CD4-positive, alpha-beta memory T cell (primary cell): ENCODE measurements around the gene SHB. TPM values are rescaled to one million over a fixed set of nuclear protein-coding genes. Genes with fewer than 3 reads are reported as not detected.

ENCODE experiments used
- CTCF ChIA-PET: fragments of 350-600 bp; sonication (Branson Sonifier 250); formaldehyde crosslinking; loops from one replicate; lab custom pipeline; 2021; ENCODE audit warnings: inconsistent platforms; ENCODE audit not compliant: partially characterized antibody; lab: Charles Lee
- POLR2A ChIA-PET: fragments of 350-600 bp; sonication (Branson Sonifier 250); formaldehyde crosslinking; loops from one replicate; lab custom pipeline; 2021; ENCODE audit not compliant: partially characterized antibody; lab: Charles Lee
- DNase-seq, 5 donors: peaks; one replicate each; pipeline versions ENCODE4 v3.0.0 to v3.0.0-alpha.2; 2020 to 2022; ENCODE audit warnings: mixed read lengths in 1 of 5
- H3K27ac ChIP-seq: one replicate; pipeline ENCODE4 v1.7.0; 2013; ENCODE audit warnings: low read depth, low read length
- H3K27me3 ChIP-seq: 2 replicates; pipeline ENCODE4 v1.7.0; 2013; ENCODE audit warnings: mild to moderate bottlenecking, low read length, moderate library complexity; ENCODE audit not compliant: insufficient read depth
- H3K36me3 ChIP-seq: 2 replicates; pipeline ENCODE4 v1.7.0; 2013; ENCODE audit warnings: mild to moderate bottlenecking, low read length, moderate library complexity; ENCODE audit not compliant: insufficient read depth
- H3K4me1 ChIP-seq: 2 replicates; pipeline ENCODE4 v1.7.0; 2013; ENCODE audit warnings: mild to moderate bottlenecking, low read length, moderate library complexity; ENCODE audit not compliant: insufficient read depth
- H3K4me3 ChIP-seq, 2 donors: one replicate each; pipeline ENCODE4 v1.7.0; 2013; ENCODE audit warnings: low read length in 2 of 2, mild to moderate bottlenecking in 1 of 2
- H3K9me3 ChIP-seq, 2 donors: one replicate each; pipeline ENCODE4 v1.7.0; 2013; ENCODE audit warnings: low read length in 2 of 2, control low read depth in 1 of 2; ENCODE audit not compliant: control insufficient read depth in 1 of 2
- H3K27ac Mint-ChIP-seq, 7 donors: one replicate each; pipeline ENCODE4 v1.8.0; 2020 to 2021; ENCODE audit warnings: mixed read lengths in 7 of 7, mild to moderate bottlenecking in 6 of 7, inconsistent platforms in 3 of 7, moderate library complexity in 3 of 7
- H3K27me3 Mint-ChIP-seq, 2 donors: one replicate each; pipeline ENCODE4 v1.8.0; 2020 to 2021; ENCODE audit warnings: mixed read lengths in 2 of 2
- H3K36me3 Mint-ChIP-seq, 2 donors: one replicate each; pipeline ENCODE4 v1.8.0; 2020 to 2021; ENCODE audit warnings: mixed read lengths in 2 of 2, inconsistent platforms in 1 of 2, mild to moderate bottlenecking in 1 of 2
- H3K4me1 Mint-ChIP-seq, 4 donors: one replicate each; pipeline ENCODE4 v1.8.0; 2020 to 2021; ENCODE audit warnings: mixed read lengths in 4 of 4, mild to moderate bottlenecking in 1 of 4
- H3K4me3 Mint-ChIP-seq, 8 donors: one replicate each; pipeline ENCODE4 v1.8.0; 2020 to 2021; ENCODE audit warnings: mixed read lengths in 8 of 8, mild to moderate bottlenecking in 7 of 8, moderate library complexity in 6 of 8, inconsistent platforms in 3 of 8
- H3K9me3 Mint-ChIP-seq, 8 donors: one replicate each; pipeline ENCODE4 v1.8.0; 2020 to 2021; ENCODE audit warnings: mixed read lengths in 8 of 8, mild to moderate bottlenecking in 5 of 8, inconsistent platforms in 3 of 8, moderate library complexity in 1 of 8
- intact Hi-C: fragments of 100-400 bp; cut with micrococcal nuclease; formaldehyde crosslinking; loops from one replicate; pipeline ENCODE4 v1.15.1; 2023
- polyA plus RNA-seq, 2 donors: library from polyadenylated mRNA; unstranded; fragments of 300-500 nt; fragmentation: Illumina TruSeq; gene quantifications; one replicate each; pipeline ENCODE4 v1.2.3, GENCODE V29; 2021
- total RNA-seq, 2 experiments: library from RNA; stranded (reverse); gene quantifications; one replicate each; pipeline ENCODE4 v1.2.3, GENCODE V29; 2021

Gene SHB
- total and polyA plus RNA-seq, 4 experiments from 2014 or later, result 0.10 to 1.3 (median 0.49) TPM

DNA sequence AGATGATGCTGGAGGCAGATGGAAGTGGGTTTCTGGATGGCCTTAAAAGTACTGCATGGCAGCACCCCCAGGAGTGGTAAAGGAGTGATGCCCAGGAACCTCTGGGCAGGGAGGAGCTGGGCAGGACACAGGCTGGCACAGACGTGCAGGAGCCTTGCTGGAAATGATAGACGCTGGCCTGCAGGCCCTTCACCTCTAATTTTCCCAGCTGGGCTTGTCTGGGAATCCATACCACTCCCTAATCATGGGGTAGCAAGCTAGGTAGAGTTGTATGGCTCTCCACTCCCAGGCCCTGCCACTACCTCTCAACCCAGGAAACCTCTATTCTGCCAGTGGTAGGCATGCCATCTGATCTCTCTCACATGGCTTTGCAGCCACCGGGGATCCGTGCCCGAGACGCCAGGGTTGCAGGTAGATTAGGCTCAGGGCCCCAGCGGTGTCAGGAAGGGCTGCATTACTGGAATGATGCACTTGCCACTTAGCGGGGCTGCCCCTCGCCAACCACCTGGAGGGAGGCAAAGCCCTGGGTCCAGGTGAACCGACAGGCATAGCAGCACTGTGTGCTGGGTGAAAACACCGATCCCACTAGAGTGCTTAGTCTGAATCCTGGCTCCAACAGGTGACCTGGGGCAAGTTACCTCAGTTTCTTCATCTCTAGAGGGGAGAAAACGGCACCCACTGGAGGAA is 85.5 kb downstream of the SHB start:
- Mint-ChIP-seq H3K36me3 (no peaks in the 10 kb centered on the region), H3K4me3 (no peak overlapping the region), H3K27me3 (peaks cover 1 to 5% of the 10 kb centered on the region in 2 donors), H3K4me1 (peaks cover 0 to 2% (median 0%) of the 10 kb centered on the region in 4 donors), H3K27ac (no peak overlapping the region), H3K9me3 (no peaks in the 10 kb centered on the region)
- H3K4me1 ChIP-seq, result no peaks in the 10 kb centered on the region
- H3K36me3 ChIP-seq, result no peaks in the 10 kb centered on the region
- POLR2A ChIA-PET, result no interaction called here
- CTCF ChIA-PET, result no interaction called here
- H3K4me3 ChIP-seq, result no peak overlapping the region
- H3K27ac ChIP-seq, result no peak overlapping the region
- intact Hi-C loops, result no loop called here
- no peaks in the 10 kb centered on the region for H3K9me3 ChIP-seq
- H3K27me3 ChIP-seq, result no peaks in the 10 kb centered on the region
- DNase-seq, result no peak

- ChIA-PET CTCF (no interaction called here), POLR2A (no interaction called here)
- H3K4me3 Mint-ChIP-seq, result no peak overlapping the region
- Histone ChIP-seq H3K9me3 (no peaks in the 10 kb centered on the region), H3K27ac (no peak overlapping the region), H3K4me1 (no peaks in the 10 kb centered on the region), H3K36me3 (no peaks in the 10 kb centered on the region), H3K27me3 (no peaks in the 10 kb centered on the region), H3K4me3 (no peak overlapping the region)
- no peaks in the 10 kb centered on the region for H3K36me3 Mint-ChIP-seq
- H3K4me1 Mint-ChIP-seq, result peaks cover 0 to 2% (median 0%) of the 10 kb centered on the region in 4 donors
- H3K9me3 Mint-ChIP-seq, result no peaks in the 10 kb centered on the region
- DNase-seq, result no peak
- no peak overlapping the region for H3K27ac Mint-ChIP-seq
- H3K27me3 Mint-ChIP-seq, result peaks cover 1 to 5% of the 10 kb centered on the region in 2 donors
- intact Hi-C loops, result no loop called here
Measured at GRCh38 chr9:37979844-37980243, 89.2 kb downstream of the SHB start.

- H3K27me3 ChIP-seq, result no peaks in the 10 kb centered on the region
- Mint-ChIP-seq H3K36me3 (no peaks in the 10 kb centered on the region), H3K27me3 (peaks cover 1 to 5% of the 10 kb centered on the region in 2 donors), H3K4me1 (peaks cover 0 to 2% (median 0%) of the 10 kb centered on the region in 4 donors), H3K27ac (peak overlapping the region in 1 of 7 donors; percentile 36), H3K9me3 (no peaks in the 10 kb centered on the region), H3K4me3 (no peak overlapping the region)
- H3K27ac ChIP-seq, result no peak overlapping the region
- no peak overlapping the region for H3K4me3 ChIP-seq
- no peak for DNase-seq
- H3K4me1 ChIP-seq, result no peaks in the 10 kb centered on the region
- no peaks in the 10 kb centered on the region for H3K36me3 ChIP-seq
- ChIA-PET POLR2A (no interaction called here), CTCF (no interaction called here)
- intact Hi-C loops, result no loop called here
- H3K9me3 ChIP-seq, result no peaks in the 10 kb centered on the region
Measured at GRCh38 chr9:37978983-37979382, 90.0 kb downstream of the SHB start.

DNA sequence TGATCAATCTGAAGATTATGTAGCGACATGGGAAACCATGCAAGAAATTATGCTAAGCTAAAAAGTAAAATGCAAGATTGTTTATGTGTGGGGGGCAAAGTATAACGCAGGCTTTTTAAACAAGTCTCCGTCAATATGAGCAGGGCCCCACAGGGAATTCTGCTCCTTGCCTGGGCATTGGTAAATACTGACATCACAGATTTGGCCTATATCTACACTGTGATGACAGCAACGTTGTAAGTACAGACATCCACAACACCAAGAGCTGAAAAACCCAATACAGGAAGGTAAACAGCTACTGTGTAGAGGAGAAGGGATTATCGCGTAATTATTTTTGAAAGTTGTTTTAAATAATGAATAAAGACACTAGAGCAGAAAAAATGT is 90.6 kb downstream of the SHB start:
- Mint-ChIP-seq H3K9me3 (no peaks in the 10 kb centered on the region), H3K4me3 (no peak overlapping the region), H3K36me3 (no peaks in the 10 kb centered on the region), H3K27ac (no peak overlapping the region), H3K27me3 (peaks cover 1 to 5% of the 10 kb centered on the region in 2 donors), H3K4me1 (peaks cover 0 to 2% (median 0%) of the 10 kb centered on the region in 4 donors)
- DNase-seq, result no peak
- Histone ChIP-seq H3K9me3 (no peaks in the 10 kb centered on the region), H3K4me3 (no peak overlapping the region), H3K27ac (no peak overlapping the region), H3K36me3 (no peaks in the 10 kb centered on the region), H3K4me1 (no peaks in the 10 kb centered on the region), H3K27me3 (no peaks in the 10 kb centered on the region)
- intact Hi-C loops, result no loop called here
- CTCF ChIA-PET, result no interaction called here
- POLR2A ChIA-PET, result no interaction called here

GRCh38 chr9:37977851-37978480 is 91.1 kb downstream of the SHB start:
- no peaks in the 10 kb centered on the region for H3K9me3 Mint-ChIP-seq
- DNase-seq, result no peak
- H3K4me1 Mint-ChIP-seq, result peaks cover 0 to 1% (median 0%) of the 10 kb centered on the region in 4 donors
- ChIA-PET CTCF (no interaction called here), POLR2A (no interaction called here)
- H3K4me1 ChIP-seq, result no peaks in the 10 kb centered on the region
- H3K27me3 Mint-ChIP-seq, result peaks cover 1 to 5% of the 10 kb centered on the region in 2 donors
- H3K27ac ChIP-seq, result no peak overlapping the region
- no peak overlapping the region for H3K4me3 ChIP-seq
- no peaks in the 10 kb centered on the region for H3K36me3 Mint-ChIP-seq
- H3K4me3 Mint-ChIP-seq, result no peak overlapping the region
- no peaks in the 10 kb centered on the region for H3K9me3 ChIP-seq
- no peaks in the 10 kb centered on the region for H3K36me3 ChIP-seq
- no peak overlapping the region for H3K27ac Mint-ChIP-seq
- no peaks in the 10 kb centered on the region for H3K27me3 ChIP-seq
- intact Hi-C loops, result no loop called here

DNA sequence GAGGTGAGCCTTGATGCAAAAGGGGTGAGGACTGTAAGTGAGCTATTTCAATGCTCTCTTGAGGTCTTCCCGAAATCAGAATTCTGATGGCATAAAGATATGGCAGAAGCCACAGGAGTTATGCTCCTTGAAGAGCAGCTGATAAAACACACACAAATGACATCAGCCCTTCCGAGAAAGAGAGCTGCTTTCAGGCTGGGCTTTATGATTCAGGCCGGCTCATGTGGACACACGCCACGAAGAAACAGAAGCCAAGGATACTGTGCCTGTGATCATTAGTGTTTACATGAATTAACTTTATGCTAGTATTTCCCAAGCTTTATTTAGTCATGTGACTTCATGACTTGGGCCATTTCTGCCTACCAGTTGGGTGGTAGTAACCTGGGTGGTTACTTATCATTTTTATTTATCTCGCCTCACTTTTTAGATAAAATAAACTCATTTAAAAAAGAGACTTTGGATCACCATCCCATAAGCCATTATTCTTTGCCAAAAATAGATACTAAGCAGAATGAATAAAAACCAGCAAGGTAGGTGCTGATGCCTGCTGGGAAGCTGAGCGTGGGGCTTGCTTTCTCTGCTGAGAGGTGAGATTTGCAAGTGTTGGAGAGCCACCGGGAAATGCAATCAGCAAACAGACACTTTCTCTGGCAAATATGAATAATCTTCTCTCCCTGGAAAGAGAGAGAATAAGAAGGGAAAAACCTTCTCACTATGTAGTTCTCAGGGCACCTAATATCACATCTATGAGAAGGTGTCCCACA is 92.1 kb downstream of the SHB start:
- H3K9me3 Mint-ChIP-seq, result no peaks in the 10 kb centered on the region
- no peak overlapping the region for H3K27ac Mint-ChIP-seq
- ChIA-PET CTCF (no interaction called here), POLR2A (no interaction called here)
- DNase-seq, result no peak
- no peaks in the 10 kb centered on the region for H3K4me1 ChIP-seq
- H3K36me3 ChIP-seq, result no peaks in the 10 kb centered on the region
- no peaks in the 10 kb centered on the region for H3K36me3 Mint-ChIP-seq
- no peaks in the 10 kb centered on the region for H3K4me1 Mint-ChIP-seq
- peaks cover 1 to 5% of the 10 kb centered on the region in 2 donors for H3K27me3 Mint-ChIP-seq
- H3K9me3 ChIP-seq, result no peaks in the 10 kb centered on the region
- H3K27ac ChIP-seq, result no peak overlapping the region
- H3K4me3 ChIP-seq, result no peak overlapping the region
- intact Hi-C loops, result no loop called here
- no peak overlapping the region for H3K4me3 Mint-ChIP-seq
- no peaks in the 10 kb centered on the region for H3K27me3 ChIP-seq

GRCh38 chr9:37975639-37976038 is 93.4 kb downstream of the SHB start:
- H3K4me1 ChIP-seq, result no peaks in the 10 kb centered on the region
- Mint-ChIP-seq H3K4me3 (no peak overlapping the region), H3K36me3 (no peaks in the 10 kb centered on the region), H3K4me1 (no peaks in the 10 kb centered on the region), H3K9me3 (no peaks in the 10 kb centered on the region), H3K27ac (no peak overlapping the region), H3K27me3 (peaks cover 1 to 5% of the 10 kb centered on the region in 2 donors)
- intact Hi-C loops, result no loop called here
- no peaks in the 10 kb centered on the region for H3K27me3 ChIP-seq
- DNase-seq, result no peak
- no peaks in the 10 kb centered on the region for H3K9me3 ChIP-seq
- H3K27ac ChIP-seq, result no peak overlapping the region
- H3K36me3 ChIP-seq, result no peaks in the 10 kb centered on the region
- ChIA-PET CTCF (no interaction called here), POLR2A (no interaction called here)
- no peak overlapping the region for H3K4me3 ChIP-seq
